CD4-positive, alpha-beta memory T cell (primary cell): ENCODE measurements around the gene C1orf174. TPM values are rescaled to one million over a fixed set of nuclear protein-coding genes. Genes with fewer than 3 reads are reported as not detected.

Experiments used
- CTCF ChIA-PET: fragments of 350-600 bp; sonication (Branson Sonifier 250); formaldehyde crosslinking; loops from one replicate; lab custom pipeline; 2021; ENCODE audit warnings: inconsistent platforms; ENCODE audit not compliant: partially characterized antibody; lab: Charles Lee
- POLR2A ChIA-PET: fragments of 350-600 bp; sonication (Branson Sonifier 250); formaldehyde crosslinking; loops from one replicate; lab custom pipeline; 2021; ENCODE audit not compliant: partially characterized antibody; lab: Charles Lee
- DNase-seq, 5 donors: peaks; one replicate each; pipeline versions ENCODE4 v3.0.0 to v3.0.0-alpha.2; 2020 to 2022; ENCODE audit warnings: mixed read lengths in 1 of 5
- H3K27ac ChIP-seq: one replicate; pipeline ENCODE4 v1.7.0; 2013; ENCODE audit warnings: low read depth, low read length
- H3K27me3 ChIP-seq: 2 replicates; pipeline ENCODE4 v1.7.0; 2013; ENCODE audit warnings: mild to moderate bottlenecking, low read length, moderate library complexity; ENCODE audit not compliant: insufficient read depth
- H3K36me3 ChIP-seq: 2 replicates; pipeline ENCODE4 v1.7.0; 2013; ENCODE audit warnings: mild to moderate bottlenecking, low read length, moderate library complexity; ENCODE audit not compliant: insufficient read depth
- H3K4me1 ChIP-seq: 2 replicates; pipeline ENCODE4 v1.7.0; 2013; ENCODE audit warnings: mild to moderate bottlenecking, low read length, moderate library complexity; ENCODE audit not compliant: insufficient read depth
- H3K4me3 ChIP-seq, 2 donors: one replicate each; pipeline ENCODE4 v1.7.0; 2013; ENCODE audit warnings: low read length in 2 of 2, mild to moderate bottlenecking in 1 of 2
- H3K9me3 ChIP-seq, 2 donors: one replicate each; pipeline ENCODE4 v1.7.0; 2013; ENCODE audit warnings: low read length in 2 of 2, control low read depth in 1 of 2; ENCODE audit not compliant: control insufficient read depth in 1 of 2
- H3K27ac Mint-ChIP-seq, 7 donors: one replicate each; pipeline ENCODE4 v1.8.0; 2020 to 2021; ENCODE audit warnings: mixed read lengths in 7 of 7, mild to moderate bottlenecking in 6 of 7, inconsistent platforms in 3 of 7, moderate library complexity in 3 of 7
- H3K27me3 Mint-ChIP-seq, 2 donors: one replicate each; pipeline ENCODE4 v1.8.0; 2020 to 2021; ENCODE audit warnings: mixed read lengths in 2 of 2
- H3K36me3 Mint-ChIP-seq, 2 donors: one replicate each; pipeline ENCODE4 v1.8.0; 2020 to 2021; ENCODE audit warnings: mixed read lengths in 2 of 2, inconsistent platforms in 1 of 2, mild to moderate bottlenecking in 1 of 2
- H3K4me1 Mint-ChIP-seq, 4 donors: one replicate each; pipeline ENCODE4 v1.8.0; 2020 to 2021; ENCODE audit warnings: mixed read lengths in 4 of 4, mild to moderate bottlenecking in 1 of 4
- H3K4me3 Mint-ChIP-seq, 8 donors: one replicate each; pipeline ENCODE4 v1.8.0; 2020 to 2021; ENCODE audit warnings: mixed read lengths in 8 of 8, mild to moderate bottlenecking in 7 of 8, moderate library complexity in 6 of 8, inconsistent platforms in 3 of 8
- H3K9me3 Mint-ChIP-seq, 8 donors: one replicate each; pipeline ENCODE4 v1.8.0; 2020 to 2021; ENCODE audit warnings: mixed read lengths in 8 of 8, mild to moderate bottlenecking in 5 of 8, inconsistent platforms in 3 of 8, moderate library complexity in 1 of 8
- intact Hi-C: fragments of 100-400 bp; cut with micrococcal nuclease; formaldehyde crosslinking; loops from one replicate; pipeline ENCODE4 v1.15.1; 2023
- polyA plus RNA-seq, 2 donors: library from polyadenylated mRNA; unstranded; fragments of 300-500 nt; fragmentation: Illumina TruSeq; gene quantifications; one replicate each; pipeline ENCODE4 v1.2.3, GENCODE V29; 2021
- total RNA-seq, 2 experiments: library from RNA; stranded (reverse); gene quantifications; one replicate each; pipeline ENCODE4 v1.2.3, GENCODE V29; 2021

C1orf174 gene
- total RNA-seq, result 10 to 100 TPM; 34.6 to 36.0 TPM
- 10 to 100 TPM; 21.8 to 33.9 TPM for polyA plus RNA-seq

DNA sequence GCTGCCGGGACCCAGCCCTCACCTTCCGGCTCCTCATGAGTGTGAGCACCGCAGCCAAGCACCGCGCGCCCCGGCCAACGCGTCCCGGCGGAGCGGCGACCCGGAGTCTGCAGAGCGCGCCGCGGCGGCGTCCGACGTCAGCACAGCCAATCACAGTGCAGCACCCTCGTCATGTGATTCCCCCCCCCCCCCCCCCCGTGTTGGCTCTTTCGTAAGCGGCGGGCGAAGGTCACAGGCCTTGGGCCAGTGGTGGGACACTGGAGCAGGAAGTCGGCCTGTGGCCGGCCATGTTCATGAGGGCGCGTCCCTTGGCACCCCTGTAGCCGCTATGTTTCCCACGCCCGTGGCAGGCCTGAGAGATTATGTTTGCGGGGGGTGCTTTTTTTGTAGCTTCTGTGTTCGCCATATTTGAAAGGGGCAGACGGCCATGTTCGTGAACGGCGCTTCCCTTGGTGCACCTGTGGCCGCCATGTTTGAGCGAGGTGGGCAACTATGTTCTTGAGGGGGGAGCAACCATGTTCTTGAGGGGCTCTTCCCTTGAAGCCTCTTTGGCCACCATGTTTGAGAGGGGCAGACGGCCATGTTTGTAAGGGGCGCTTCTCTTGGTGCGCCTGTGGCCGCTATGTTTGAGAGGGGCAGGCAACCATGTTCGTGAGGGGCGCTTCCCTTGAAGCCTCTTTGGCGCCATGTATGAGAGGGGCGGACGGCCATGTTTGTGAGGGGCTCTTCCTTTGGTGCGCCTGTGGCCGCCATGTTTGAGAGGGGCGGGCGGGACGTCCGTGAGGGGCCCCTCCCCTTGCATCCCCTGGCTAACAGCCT lies at the start of gene C1orf174:
C1orf174 (minus strand) TSS at position 123 of the 819 bp plus-strand sequence; CDS start at position 37, 86 bp downstream.
- DNase-seq, result peak; percentile 96 to 99 (median 98)
- CTCF ChIA-PET, result interaction anchor here (1.2 to 2.3 kb wide), 2 partner anchors 10 to 38 kb away, joined by 3 to 8 read pairs; no protein-coding TSS in a partner anchor
- H3K4me3 Mint-ChIP-seq, result peak within 1 kb of the TSS; percentile 86 to 98 (median 94)
- H3K4me1 ChIP-seq, result peaks cover 52% of the 10 kb centered on the region
- H3K27me3 Mint-ChIP-seq, result no peaks in the 10 kb centered on the region
- intact Hi-C loops, result loop anchor here (1.0 kb wide), 4 partner anchors 10 to 128 kb away; partner anchors contain the start of genes CEP104, DFFB, LRRC47 and SMIM1
- H3K27me3 ChIP-seq, result no peaks in the 10 kb centered on the region
- peak within 1 kb of the TSS; percentile 93 to 99 (median 96) for H3K27ac Mint-ChIP-seq
- H3K9me3 ChIP-seq, result no peaks in the 10 kb centered on the region
- peak within 1 kb of the TSS; percentile 81 for H3K27ac ChIP-seq
- H3K9me3 Mint-ChIP-seq, result peaks cover 0 to 21% (median 13%) of the 10 kb centered on the region in 8 donors
- H3K36me3 Mint-ChIP-seq, result peaks cover 19 to 28% of the 10 kb centered on the region in 2 donors
- POLR2A ChIA-PET, result interaction anchor here (1.2 to 5.3 kb wide), 7 partner anchors 10 to 125 kb away, joined by 3 to 73 read pairs (median 8); partner anchors contain the start of genes CEP104, DFFB and LRRC47
- H3K4me1 Mint-ChIP-seq, result peaks cover 30 to 71% (median 42%) of the 10 kb centered on the region in 4 donors
- H3K4me3 ChIP-seq, result peak within 1 kb of the TSS; percentile 54 to 84
- no peaks in the 10 kb centered on the region for H3K36me3 ChIP-seq

DNA sequence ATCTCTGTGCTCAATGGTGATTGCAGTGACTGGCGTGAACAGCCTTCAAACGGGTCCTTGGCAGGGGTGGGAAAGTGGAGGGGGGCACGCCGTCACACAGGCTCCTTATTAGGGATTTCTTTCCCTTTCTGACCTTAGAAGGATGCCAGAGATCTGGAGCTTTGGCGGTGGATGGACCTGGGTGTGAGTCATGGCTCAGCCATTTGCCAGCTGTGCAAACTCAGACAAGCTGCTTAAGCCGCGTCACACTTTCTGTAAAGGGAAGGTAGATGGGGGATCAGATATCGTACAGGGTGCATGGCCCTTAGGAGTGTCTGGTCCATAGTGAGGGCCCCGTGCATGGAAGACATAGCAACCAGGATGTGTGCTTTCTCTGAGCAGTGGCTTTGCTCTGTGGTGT lies 48.3 kb upstream of the C1orf174 start:
- peaks cover 0 to 8% (median 0%) of the 10 kb centered on the region in 8 donors for H3K9me3 Mint-ChIP-seq
- no peak overlapping the region for H3K4me3 ChIP-seq
- no peak for DNase-seq
- no peaks in the 10 kb centered on the region for H3K36me3 ChIP-seq
- ChIA-PET POLR2A (no interaction called here), CTCF (no interaction called here)
- no peaks in the 10 kb centered on the region for H3K27me3 ChIP-seq
- intact Hi-C loops, result no loop called here
- no peak overlapping the region for H3K27ac ChIP-seq
- no peaks in the 10 kb centered on the region for H3K9me3 ChIP-seq
- H3K36me3 Mint-ChIP-seq, result no peaks in the 10 kb centered on the region
- H3K27ac Mint-ChIP-seq, result no peak overlapping the region
- no peaks in the 10 kb centered on the region for H3K4me1 ChIP-seq
- H3K4me1 Mint-ChIP-seq, result no peaks in the 10 kb centered on the region
- H3K27me3 Mint-ChIP-seq, result peaks cover 14 to 50% of the 10 kb centered on the region in 2 donors
- H3K4me3 Mint-ChIP-seq, result no peak overlapping the region

DNA sequence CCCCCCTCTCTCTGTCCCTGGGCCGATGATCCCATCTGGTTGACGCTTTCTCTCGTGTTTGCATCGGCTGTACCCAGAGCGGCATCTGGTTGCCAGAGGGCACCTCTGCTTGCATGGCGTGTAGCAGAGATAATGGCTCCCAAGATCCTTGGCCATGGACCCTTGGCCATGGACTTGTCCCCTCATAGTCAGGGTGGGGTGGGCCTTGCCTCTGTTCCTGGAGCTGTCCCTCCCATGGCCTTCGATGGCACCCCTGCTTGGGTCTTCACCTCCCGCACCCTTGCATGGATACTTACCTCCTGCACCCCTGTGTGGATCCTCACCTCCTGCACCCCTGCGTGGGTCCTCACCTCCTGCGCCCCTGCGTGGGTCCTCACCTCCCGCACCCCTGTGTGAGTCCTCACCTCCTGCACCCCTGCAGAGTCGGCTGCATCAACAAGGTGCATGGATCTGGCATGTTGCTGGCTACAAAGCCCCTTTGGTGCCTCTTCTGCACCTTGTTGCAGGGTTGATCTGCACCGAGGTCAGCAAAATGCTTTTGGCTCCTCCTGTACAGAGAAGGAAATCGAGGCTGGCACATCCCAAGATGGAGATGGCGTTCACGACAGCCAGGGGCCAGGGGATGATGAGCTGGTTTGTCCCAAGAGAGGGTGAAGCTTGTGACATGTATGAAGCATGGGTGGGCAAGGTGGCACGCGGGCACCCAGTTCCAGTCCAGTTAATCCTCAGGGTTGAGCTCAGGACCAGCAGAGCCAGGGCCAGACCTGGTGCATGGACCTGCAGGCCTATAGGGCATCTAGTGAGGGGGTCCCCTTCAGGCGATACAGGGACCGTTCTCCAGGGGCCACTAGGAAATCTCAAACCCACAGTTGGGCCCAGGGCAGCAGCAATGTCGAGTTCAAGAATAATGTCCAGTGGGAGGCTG lies 46.1 kb upstream of the C1orf174 start:
- intact Hi-C loops, result no loop called here
- peaks cover 20 to 42% of the 10 kb centered on the region in 2 donors for H3K27me3 Mint-ChIP-seq
- POLR2A ChIA-PET, result no interaction called here

GRCh38 chr1:3945222-3945621 lies 45.1 kb upstream of the C1orf174 start:
- Histone ChIP-seq H3K27ac (no peak overlapping the region), H3K4me3 (no peak overlapping the region), H3K9me3 (no peaks in the 10 kb centered on the region), H3K27me3 (no peaks in the 10 kb centered on the region), H3K4me1 (no peaks in the 10 kb centered on the region), H3K36me3 (no peaks in the 10 kb centered on the region)
- ChIA-PET CTCF (no interaction called here), POLR2A (no interaction called here)
- H3K27ac Mint-ChIP-seq, result no peak overlapping the region
- no peaks in the 10 kb centered on the region for H3K36me3 Mint-ChIP-seq
- intact Hi-C loops, result no loop called here
- H3K9me3 Mint-ChIP-seq, result peaks cover 0 to 8% (median 0%) of the 10 kb centered on the region in 8 donors
- no peak overlapping the region for H3K4me3 Mint-ChIP-seq
- H3K27me3 Mint-ChIP-seq, result peaks cover 17 to 38% of the 10 kb centered on the region in 2 donors
- no peaks in the 10 kb centered on the region for H3K4me1 Mint-ChIP-seq
- DNase-seq, result no peak

More for the DNA sequence above, 46.1 kb upstream of the C1orf174 start:
- CTCF ChIA-PET, result no interaction called here
- no peaks in the 10 kb centered on the region for H3K27me3 ChIP-seq
- no peak overlapping the region for H3K27ac ChIP-seq
- H3K4me3 ChIP-seq, result no peak overlapping the region
- Mint-ChIP-seq H3K4me3 (no peak overlapping the region), H3K9me3 (peaks cover 0 to 8% (median 0%) of the 10 kb centered on the region in 8 donors), H3K4me1 (no peaks in the 10 kb centered on the region), H3K27ac (no peak overlapping the region), H3K36me3 (no peaks in the 10 kb centered on the region)
- no peaks in the 10 kb centered on the region for H3K36me3 ChIP-seq
- H3K9me3 ChIP-seq, result no peaks in the 10 kb centered on the region
- no peaks in the 10 kb centered on the region for H3K4me1 ChIP-seq
- DNase-seq, result no peak

DNA sequence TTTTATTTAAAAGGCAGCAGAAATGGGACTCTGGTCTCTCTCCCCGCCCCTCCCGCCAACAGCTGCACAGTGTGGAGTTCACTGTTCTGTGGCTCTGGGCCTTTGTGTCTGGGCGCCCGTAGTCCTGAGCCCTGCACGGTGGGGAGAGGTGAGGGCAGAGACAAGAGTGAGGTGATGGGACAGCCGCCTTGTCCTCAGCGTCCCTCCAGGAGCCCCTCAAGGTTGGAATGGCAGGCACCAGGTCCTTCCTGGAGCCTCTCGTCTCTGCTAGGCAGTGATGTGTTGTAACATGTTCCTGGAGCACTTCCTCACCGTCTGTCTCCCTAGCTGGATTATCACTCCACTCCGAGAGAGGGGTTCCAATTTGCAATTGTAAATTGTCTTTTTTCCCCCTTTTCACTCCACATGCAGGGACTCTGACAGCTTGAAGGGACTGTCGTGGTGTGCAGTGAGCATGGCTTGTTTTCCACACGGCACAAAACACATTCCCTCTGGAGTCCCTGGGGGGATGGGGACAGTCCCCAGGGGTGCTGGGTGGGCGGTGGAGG lies 44.6 kb upstream of the C1orf174 start:
- Histone ChIP-seq H3K4me1 (no peaks in the 10 kb centered on the region), H3K27ac (no peak overlapping the region), H3K36me3 (no peaks in the 10 kb centered on the region), H3K27me3 (no peaks in the 10 kb centered on the region), H3K9me3 (no peaks in the 10 kb centered on the region), H3K4me3 (no peak overlapping the region)
- CTCF ChIA-PET, result no interaction called here
- H3K36me3 Mint-ChIP-seq, result no peaks in the 10 kb centered on the region
- no peak for DNase-seq
- H3K27me3 Mint-ChIP-seq, result peaks cover 16 to 33% of the 10 kb centered on the region in 2 donors
- no peak overlapping the region for H3K27ac Mint-ChIP-seq
- H3K4me3 Mint-ChIP-seq, result no peak overlapping the region
- POLR2A ChIA-PET, result no interaction called here
- H3K9me3 Mint-ChIP-seq, result peaks cover 0 to 8% (median 0%) of the 10 kb centered on the region in 8 donors
- no peaks in the 10 kb centered on the region for H3K4me1 Mint-ChIP-seq
- intact Hi-C loops, result no loop called here

GRCh38 chr1:3943806-3944577 lies 43.9 kb upstream of the C1orf174 start:
- CTCF ChIA-PET, result no interaction called here
- H3K4me3 ChIP-seq, result no peak overlapping the region
- H3K36me3 ChIP-seq, result no peaks in the 10 kb centered on the region
- DNase-seq, result no peak
- Mint-ChIP-seq H3K4me1 (no peaks in the 10 kb centered on the region), H3K9me3 (peaks cover 0 to 3% (median 0%) of the 10 kb centered on the region in 8 donors), H3K4me3 (no peak overlapping the region), H3K27ac (no peak overlapping the region), H3K36me3 (no peaks in the 10 kb centered on the region), H3K27me3 (peaks cover 17 to 28% of the 10 kb centered on the region in 2 donors)
- no peaks in the 10 kb centered on the region for H3K4me1 ChIP-seq
- POLR2A ChIA-PET, result no interaction called here
- intact Hi-C loops, result no loop called here
- no peak overlapping the region for H3K27ac ChIP-seq
- no peaks in the 10 kb centered on the region for H3K27me3 ChIP-seq
- H3K9me3 ChIP-seq, result no peaks in the 10 kb centered on the region
